A549 (cell line): Measurements from ENCODE around the gene XYLT1. TPM values are rescaled to one million over a fixed set of nuclear protein-coding genes. Genes with fewer than 3 reads are reported as not detected.

ENCODE experiments used
- ATAC-seq, 2 experiments: fragments of 200-7000 bp in 1 of 2; fragments of >200 bp in 1 of 2; cut with Nextera tagmentation in 1 of 2; cut with Tn5 transposase in 1 of 2; 3 replicates each; pipeline versions ENCODE4 v1.8.0 to v1.9.1; 2018 to 2020; ENCODE audit warnings: mild to moderate bottlenecking in 1 of 2, moderate library complexity in 1 of 2
- CTCF ChIA-PET: fragments of 300-600 bp; sonication (Branson Sonifier 250); formaldehyde crosslinking; extraction: SDS; loops from one replicate; lab custom pipeline; 2021; ENCODE audit warnings: antibody characterized with exemption, inconsistent platforms; lab: Yijun Ruan, JAX
- POLR2A ChIA-PET: fragments of 350-600 bp; formaldehyde crosslinking; extraction: SDS; loops from one replicate; lab custom pipeline; 2021; ENCODE audit warnings: antibody characterized with exemption, inconsistent platforms; lab: Yijun Ruan, JAX
- DNase-seq, 2 experiments: peaks; one replicate each; pipeline versions ENCODE4 v3.0.0 to v3.0.0-alpha.2; 2011 to 2016; ENCODE audit warnings: low read depth in 1 of 2, low spot score in 1 of 2
- FAIRE-seq: peaks from 2 replicates; lab custom pipeline; 2011; peaks lifted over from hg19 to GRCh38; lab: Jason Lieb, UNC
- H3K27ac ChIP-seq, 2 experiments: fragments of >200 bp; sonication (Bioruptor Twin); formaldehyde crosslinking; 3 replicates each; pipeline ENCODE4 v1.5.1; 2016 to 2017
- H3K4me1 ChIP-seq: fragments of >200 bp; sonication (Bioruptor Twin); formaldehyde crosslinking; 3 replicates; pipeline ENCODE4 v1.6.1; 2016
- H3K4me2 ChIP-seq: fragments of >200 bp; sonication (Bioruptor Twin); formaldehyde crosslinking; 3 replicates; pipeline ENCODE4 v1.6.1; 2016
- H3K4me3 ChIP-seq: fragments of >200 bp; sonication (Bioruptor Twin); formaldehyde crosslinking; 3 replicates; pipeline ENCODE4 v1.5.1; 2016
- H3K9me3 ChIP-seq: fragments of >200 bp; sonication (Bioruptor Twin); formaldehyde crosslinking; 3 replicates; pipeline ENCODE4 v1.6.1; 2016
- CEBPB ChIP-seq, 2 experiments: fragments of >200 bp in 1 of 2; sonication (Bioruptor Twin) in 1 of 2; formaldehyde crosslinking in 1 of 2; IDR thresholded peaks; 2 replicates each; pipeline ENCODE4 v1.6.1; 2012 to 2016
- EHMT2 ChIP-seq: fragments of 200-600 bp; sonication (generic); IDR thresholded peaks from 2 replicates; pipeline ENCODE4 v1.6.1; 2016; ENCODE audit warnings: antibody characterized with exemption, low read depth, mild to moderate bottlenecking, moderate library complexity
- FOSL2 ChIP-seq, 2 experiments: fragments of 450-650 bp in 1 of 2; fragments of >200 bp in 1 of 2; sonication (Bioruptor Twin) in 1 of 2; formaldehyde crosslinking; IDR thresholded peaks; 2 replicates each; pipeline versions ENCODE4 v1.5.0 to v1.6.1; 2016 to 2020; ENCODE audit warnings: mild to moderate bottlenecking in 1 of 2, moderate library complexity in 1 of 2
- GATA3 ChIP-seq: IDR thresholded peaks from 2 replicates; pipeline ENCODE4 v1.6.1; 2012; ENCODE audit warnings: borderline replicate concordance
- KDM1A ChIP-seq: fragments of 200-600 bp; sonication (generic); IDR thresholded peaks from 2 replicates; pipeline ENCODE4 v1.6.1; 2016; ENCODE audit warnings: low read depth, mild to moderate bottlenecking
- MAFK ChIP-seq: fragments of 450-650 bp; IDR thresholded peaks from 2 replicates; pipeline ENCODE4 v1.6.1; 2014; ENCODE audit not compliant: partially characterized antibody
- SREBF2 ChIP-seq: fragments of 450-650 bp; IDR thresholded peaks from 2 replicates; pipeline ENCODE4 v1.6.1; 2014; ENCODE audit warnings: mild to moderate bottlenecking, moderate library complexity
- ZSCAN20 ChIP-seq: fragments of 250-450 bp; sonication (Bioruptor Pico); IDR thresholded peaks from 2 replicates; pipeline ENCODE4 v1.8.0; 2022; ENCODE audit warnings: mild to moderate bottlenecking, moderate library complexity
- WGBS: methylation state at CpG from one replicate; pipeline ENCODE4 v1.1.6; 2017; ENCODE audit errors: missing lambda C conversion rate; 5-methylcytosine and 5-hydroxymethylcytosine counted together
- polyA plus RNA-seq, 4 experiments: library from polyadenylated mRNA; depleted of rRNA in 3 of 4; stranded (reverse); fragments of >200 nt; fragmentation: RNase III in 1 of 4; extraction: RNeasy Plus Mini Kit Qiagen cat#74134 plus additional on column Dnase treatment in 1 of 4; gene quantifications; 2 replicates in 3 of 4; 3 replicates in 1 of 4; pipeline ENCODE4 v1.2.3, GENCODE V29; 2011 to 2017
- TF ChIP-seq, protein P1 (sequence below): fragments of 200-600 bp; sonication (generic); IDR thresholded peaks from 2 replicates; pipeline ENCODE4 v1.6.1; 2016; ENCODE audit warnings: antibody characterized with exemption, mild to moderate bottlenecking, moderate library complexity

Gene XYLT1
- polyA plus RNA-seq, 2 of the 4 experiments (the other 2 are of a cell fraction): 0.78 to 0.88 TPM

DNA sequence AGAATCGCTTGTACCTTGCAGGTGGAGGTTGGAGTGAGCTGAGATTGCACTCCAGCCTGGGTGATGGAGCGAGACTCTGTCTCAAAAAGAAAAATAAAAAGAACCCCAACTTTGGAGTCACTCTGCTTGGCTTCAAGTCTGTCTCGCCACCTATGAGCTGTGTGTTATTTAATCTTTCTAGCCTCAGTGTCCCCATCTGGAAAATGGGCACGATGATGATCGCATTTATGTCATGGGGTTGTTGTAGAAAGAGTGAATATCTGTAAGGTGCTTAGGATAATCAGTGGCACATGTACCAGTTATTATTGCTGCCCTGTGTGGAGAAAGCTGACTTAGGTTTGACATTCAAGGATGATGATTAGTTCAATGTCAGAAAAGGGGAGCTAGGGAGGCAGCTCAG, 319.4 kb downstream of the XYLT1 start:
- FAIRE-seq (no peak), ATAC-seq (no peak)
- POLR2A ChIA-PET: no interaction called here

DNA sequence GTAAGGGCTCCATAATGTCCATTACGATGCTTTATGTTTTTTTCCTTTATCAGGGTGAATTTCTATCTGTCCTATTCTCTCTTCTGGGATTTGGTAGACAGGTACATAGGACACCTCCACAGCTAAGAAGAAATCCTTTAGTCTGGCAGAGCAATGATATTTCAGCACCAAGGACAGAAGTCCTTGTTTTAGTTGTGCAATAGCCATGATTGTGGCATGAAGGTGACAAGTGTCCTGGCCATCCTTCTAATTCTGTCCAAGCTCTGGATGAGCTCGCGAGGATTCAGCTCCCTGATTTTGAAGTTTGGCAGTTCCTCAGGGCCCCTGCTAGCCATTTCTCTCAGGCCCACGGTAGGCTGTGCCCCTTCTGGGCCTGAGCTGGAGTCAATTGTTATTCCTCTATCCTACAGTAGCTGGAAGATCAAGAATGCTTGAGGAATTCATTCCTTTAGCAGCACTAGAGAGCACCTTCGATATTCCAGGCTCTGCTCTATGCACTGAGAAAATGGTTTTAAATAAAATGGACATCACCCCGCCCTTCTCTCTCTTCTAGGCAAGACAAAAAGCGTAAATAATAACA, 320.8 kb downstream of the XYLT1 start:
- H3K27ac ChIP-seq: no peak overlapping the region
- 18% methylated on average over 7 of the region's 7 CpGs for WGBS
- H3K9me3 ChIP-seq: no peaks in the 10 kb centered on the region
- ATAC-seq: no peak
- H3K4me1 ChIP-seq: no peaks in the 10 kb centered on the region
- CTCF ChIA-PET: no interaction called here
- POLR2A ChIA-PET: no interaction called here
- H3K4me2 ChIP-seq: no peak overlapping the region
- TF ChIP-seq, protein P1, sequence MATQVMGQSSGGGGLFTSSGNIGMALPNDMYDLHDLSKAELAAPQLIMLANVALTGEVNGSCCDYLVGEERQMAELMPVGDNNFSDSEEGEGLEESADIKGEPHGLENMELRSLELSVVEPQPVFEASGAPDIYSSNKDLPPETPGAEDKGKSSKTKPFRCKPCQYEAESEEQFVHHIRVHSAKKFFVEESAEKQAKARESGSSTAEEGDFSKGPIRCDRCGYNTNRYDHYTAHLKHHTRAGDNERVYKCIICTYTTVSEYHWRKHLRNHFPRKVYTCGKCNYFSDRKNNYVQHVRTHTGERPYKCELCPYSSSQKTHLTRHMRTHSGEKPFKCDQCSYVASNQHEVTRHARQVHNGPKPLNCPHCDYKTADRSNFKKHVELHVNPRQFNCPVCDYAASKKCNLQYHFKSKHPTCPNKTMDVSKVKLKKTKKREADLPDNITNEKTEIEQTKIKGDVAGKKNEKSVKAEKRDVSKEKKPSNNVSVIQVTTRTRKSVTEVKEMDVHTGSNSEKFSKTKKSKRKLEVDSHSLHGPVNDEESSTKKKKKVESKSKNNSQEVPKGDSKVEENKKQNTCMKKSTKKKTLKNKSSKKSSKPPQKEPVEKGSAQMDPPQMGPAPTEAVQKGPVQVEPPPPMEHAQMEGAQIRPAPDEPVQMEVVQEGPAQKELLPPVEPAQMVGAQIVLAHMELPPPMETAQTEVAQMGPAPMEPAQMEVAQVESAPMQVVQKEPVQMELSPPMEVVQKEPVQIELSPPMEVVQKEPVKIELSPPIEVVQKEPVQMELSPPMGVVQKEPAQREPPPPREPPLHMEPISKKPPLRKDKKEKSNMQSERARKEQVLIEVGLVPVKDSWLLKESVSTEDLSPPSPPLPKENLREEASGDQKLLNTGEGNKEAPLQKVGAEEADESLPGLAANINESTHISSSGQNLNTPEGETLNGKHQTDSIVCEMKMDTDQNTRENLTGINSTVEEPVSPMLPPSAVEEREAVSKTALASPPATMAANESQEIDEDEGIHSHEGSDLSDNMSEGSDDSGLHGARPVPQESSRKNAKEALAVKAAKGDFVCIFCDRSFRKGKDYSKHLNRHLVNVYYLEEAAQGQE: peak; percentile 81
- TF ChIP-seq CEBPB (IDR thresholded peaks at IDR 0.05) (peak; percentile 36 to 51; a peak in 3 of 4 replicates), GATA3 (no peak), MAFK (no peak), EHMT2 (0 out of 2 replicates have a peak, but pooled peaks have one; percentile 27)
- H3K4me3 ChIP-seq: no peak overlapping the region
- no peak for DNase-seq
- no peak for FAIRE-seq

More for the DNA sequence above, 319.4 kb downstream of the XYLT1 start:
- TF ChIP-seq, protein P1: no peak
- H3K4me3 ChIP-seq: no peak overlapping the region
- H3K9me3 ChIP-seq: no peaks in the 10 kb centered on the region
- no peak for DNase-seq
- WGBS: 10% methylated on average over 5 of the region's 5 CpGs
- no peaks in the 10 kb centered on the region for H3K4me1 ChIP-seq
- H3K27ac ChIP-seq: no peak overlapping the region
- CTCF ChIA-PET: no interaction called here
- no peak overlapping the region for H3K4me2 ChIP-seq

DNA sequence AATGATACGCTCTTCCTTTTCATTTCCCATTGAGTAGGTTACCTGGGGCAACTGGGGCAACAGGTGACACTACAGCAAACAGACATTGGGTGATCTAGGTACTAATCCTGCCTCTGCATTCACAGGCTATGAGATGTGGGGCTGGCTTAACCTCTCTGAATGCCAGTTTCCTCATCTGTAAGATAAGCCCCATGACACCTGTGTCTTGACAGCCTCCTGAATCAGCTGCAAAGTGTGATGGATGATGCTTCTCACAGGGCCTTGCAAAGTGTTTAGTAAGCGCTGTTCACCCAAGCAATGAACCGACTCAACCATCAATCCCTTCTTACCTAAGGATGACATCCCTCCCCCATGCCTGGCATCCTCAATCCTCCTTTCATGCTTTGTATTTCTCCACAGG, 322.8 kb downstream of the XYLT1 start:
- WGBS: 50% methylated on average over 3 of the region's 3 CpGs
- no peak for ATAC-seq

DNA sequence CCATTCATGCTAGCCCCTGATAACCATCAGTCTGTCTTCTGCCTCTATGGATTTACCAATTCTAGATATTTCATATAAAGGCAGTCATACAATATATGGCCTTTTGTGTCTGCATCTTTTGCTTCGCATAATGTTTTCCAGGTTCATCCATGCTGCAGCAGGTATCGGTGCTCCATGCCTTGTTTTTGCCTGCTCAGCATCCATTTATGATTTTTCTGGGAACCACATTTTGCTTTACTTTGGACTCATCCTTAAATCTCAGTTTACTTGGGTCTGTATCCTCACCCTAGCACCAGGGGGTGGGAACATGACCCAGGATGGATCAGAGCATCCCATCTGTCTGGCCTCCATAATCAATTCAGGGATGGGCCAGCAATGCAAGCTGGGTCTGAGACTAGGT, 325.7 kb downstream of the XYLT1 start:
- FAIRE-seq (no peak), DNase-seq (no peak), ATAC-seq (no peak)
- WGBS: 55% methylated on average over 2 of the region's 2 CpGs
- Histone ChIP-seq H3K9me3 (no peaks in the 10 kb centered on the region), H3K27ac (no peak overlapping the region), H3K4me1 (no peaks in the 10 kb centered on the region), H3K4me2 (no peak overlapping the region), H3K4me3 (no peak overlapping the region)
- no peak for TF ChIP-seq ZSCAN20
- TF ChIP-seq FOSL2 (IDR thresholded peaks at IDR 0.05): no peak
- TF ChIP-seq FOSL2 (CRISPR knock-in tag; IDR thresholded peaks at IDR 0.05): no peak
- TF ChIP-seq MAFK: peak; percentile 23
- POLR2A ChIA-PET: no interaction called here
- CTCF ChIA-PET: no interaction called here

More for the DNA sequence above, 322.8 kb downstream of the XYLT1 start:
- no peak overlapping the region for H3K4me2 ChIP-seq
- CTCF ChIA-PET: no interaction called here
- TF ChIP-seq SREBF2 (no peak), KDM1A (no peak)
- POLR2A ChIA-PET: no interaction called here
- H3K4me3 ChIP-seq: no peak overlapping the region
- FAIRE-seq (no peak), DNase-seq (no peak)
- no peak overlapping the region for H3K27ac ChIP-seq
- no peaks in the 10 kb centered on the region for H3K4me1 ChIP-seq
- no peaks in the 10 kb centered on the region for H3K9me3 ChIP-seq
